AG09309 (cell line): ENCODE data around the gene JPH3.

Experiments
- DNase-seq: peaks from one replicate; pipeline ENCODE4 v3.0.0-alpha.2; 2010; ENCODE audit warnings: low read depth
- H3K4me3 ChIP-seq: 2 replicates; pipeline ENCODE4 v1.5.1; 2011; ENCODE audit warnings: mild to moderate bottlenecking, low read depth, low read length, moderate library complexity; ENCODE audit not compliant: control insufficient read depth
- TF ChIP-seq, protein P1 (sequence below): IDR thresholded peaks from 2 replicates; pipeline ENCODE4 v1.5.1; 2011; ENCODE audit warnings: mild to moderate bottlenecking, low read depth, low read length, inconsistent platforms; ENCODE audit not compliant: insufficient read depth, control insufficient read depth; ENCODE audit errors: missing control alignments

Gene JPH3

GRCh38 chr16:87690911-87691685, 88.8 kb downstream of the JPH3 start:
- no peak for DNase-seq
- no peak overlapping the region for H3K4me3 ChIP-seq
- TF ChIP-seq, protein P1, sequence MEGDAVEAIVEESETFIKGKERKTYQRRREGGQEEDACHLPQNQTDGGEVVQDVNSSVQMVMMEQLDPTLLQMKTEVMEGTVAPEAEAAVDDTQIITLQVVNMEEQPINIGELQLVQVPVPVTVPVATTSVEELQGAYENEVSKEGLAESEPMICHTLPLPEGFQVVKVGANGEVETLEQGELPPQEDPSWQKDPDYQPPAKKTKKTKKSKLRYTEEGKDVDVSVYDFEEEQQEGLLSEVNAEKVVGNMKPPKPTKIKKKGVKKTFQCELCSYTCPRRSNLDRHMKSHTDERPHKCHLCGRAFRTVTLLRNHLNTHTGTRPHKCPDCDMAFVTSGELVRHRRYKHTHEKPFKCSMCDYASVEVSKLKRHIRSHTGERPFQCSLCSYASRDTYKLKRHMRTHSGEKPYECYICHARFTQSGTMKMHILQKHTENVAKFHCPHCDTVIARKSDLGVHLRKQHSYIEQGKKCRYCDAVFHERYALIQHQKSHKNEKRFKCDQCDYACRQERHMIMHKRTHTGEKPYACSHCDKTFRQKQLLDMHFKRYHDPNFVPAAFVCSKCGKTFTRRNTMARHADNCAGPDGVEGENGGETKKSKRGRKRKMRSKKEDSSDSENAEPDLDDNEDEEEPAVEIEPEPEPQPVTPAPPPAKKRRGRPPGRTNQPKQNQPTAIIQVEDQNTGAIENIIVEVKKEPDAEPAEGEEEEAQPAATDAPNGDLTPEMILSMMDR: no peak

GRCh38 chr16:87691686-87692079, 89.4 kb downstream of the JPH3 start:
- DNase-seq: no peak
- no peak overlapping the region for H3K4me3 ChIP-seq
- TF ChIP-seq, protein P1: no peak

DNA sequence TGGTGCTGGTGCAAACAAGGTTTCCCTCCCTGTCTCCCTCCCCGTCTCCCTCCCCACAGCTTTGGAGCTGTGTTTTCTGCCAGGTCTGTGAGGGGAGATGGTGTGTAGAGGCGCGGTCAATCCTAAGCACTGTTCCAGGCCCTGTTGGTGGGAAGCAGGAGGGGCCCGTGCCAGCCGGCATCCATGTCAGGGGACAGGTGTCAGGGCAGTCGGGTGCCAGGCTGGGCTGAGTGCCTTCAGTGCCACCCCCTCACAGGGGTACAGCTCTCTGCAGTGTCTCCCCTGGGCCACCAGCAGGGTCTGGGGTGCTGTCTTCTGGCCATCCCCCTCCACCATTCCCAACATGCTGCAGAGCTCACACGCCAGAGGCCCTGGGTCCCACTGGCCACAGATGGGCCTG, 89.9 kb downstream of the JPH3 start:
- TF ChIP-seq, protein P1: no peak
- DNase-seq: no peak
- H3K4me3 ChIP-seq: no peak overlapping the region

GRCh38 chr16:87692756-87693155, 90.4 kb downstream of the JPH3 start:
- TF ChIP-seq, protein P1: no peak
- no peak overlapping the region for H3K4me3 ChIP-seq
- no peak for DNase-seq

GRCh38 chr16:87693827-87694226, 91.5 kb downstream of the JPH3 start:
- H3K4me3 ChIP-seq: no peak overlapping the region
- TF ChIP-seq, protein P1: no peak
- no peak for DNase-seq

DNA sequence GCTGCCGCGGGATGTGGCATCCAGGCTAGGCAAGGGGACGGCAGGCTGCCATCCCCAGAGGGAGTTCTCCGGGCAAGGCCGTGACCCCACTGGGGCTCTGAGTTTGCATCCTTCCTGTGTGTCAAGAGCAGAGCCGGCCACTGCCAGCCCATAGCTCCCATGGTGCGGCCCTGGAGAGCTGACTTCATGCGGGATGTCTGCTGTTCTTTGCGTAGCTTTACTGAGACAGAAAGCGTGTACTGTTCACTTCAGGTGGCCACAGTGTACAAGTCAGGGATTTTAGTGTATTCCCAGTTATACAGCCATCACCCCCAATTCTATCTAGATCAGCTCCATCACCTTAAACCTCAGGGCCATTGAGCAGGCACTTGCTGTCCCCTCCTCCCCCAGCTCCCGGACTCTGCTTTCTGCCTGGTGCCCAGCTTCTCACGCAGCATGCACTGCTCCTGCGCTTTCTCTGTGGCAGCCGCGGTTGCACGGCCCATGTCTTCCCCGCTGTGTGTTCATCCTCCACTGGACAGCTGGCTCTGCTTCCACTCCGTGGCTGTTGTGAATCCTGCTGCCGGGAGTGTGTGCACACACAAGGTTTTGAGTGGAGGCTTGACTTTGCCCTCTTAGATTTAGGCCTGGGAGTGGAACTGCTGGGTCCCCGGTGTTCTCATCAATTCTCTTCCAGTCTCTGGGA, 92.3 kb downstream of the JPH3 start:
- DNase-seq: no peak
- TF ChIP-seq, protein P1: no peak
- H3K4me3 ChIP-seq: no peak overlapping the region
